ENCODE measurements around the gene RAPGEF2.

DNA sequence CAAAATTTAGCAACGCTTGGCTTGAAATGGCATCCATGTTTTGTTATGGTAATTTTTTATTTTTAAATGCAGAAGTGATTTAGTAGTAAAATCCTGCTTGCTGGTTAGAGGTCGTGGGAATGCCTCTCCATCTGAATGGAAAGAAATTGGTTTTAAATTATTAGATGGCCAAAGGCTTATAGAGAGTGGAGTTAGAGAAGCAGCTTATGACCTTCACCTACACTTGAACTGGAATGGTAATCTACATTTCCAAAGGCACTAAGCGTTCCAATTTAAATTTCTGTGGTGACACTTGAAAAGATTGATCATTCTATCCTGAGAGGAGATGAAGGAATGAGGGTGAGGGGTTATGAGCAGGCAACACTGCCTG lies 280.7 kb downstream of the RAPGEF2 start:
- TF ChIP-seq, protein P1, sequence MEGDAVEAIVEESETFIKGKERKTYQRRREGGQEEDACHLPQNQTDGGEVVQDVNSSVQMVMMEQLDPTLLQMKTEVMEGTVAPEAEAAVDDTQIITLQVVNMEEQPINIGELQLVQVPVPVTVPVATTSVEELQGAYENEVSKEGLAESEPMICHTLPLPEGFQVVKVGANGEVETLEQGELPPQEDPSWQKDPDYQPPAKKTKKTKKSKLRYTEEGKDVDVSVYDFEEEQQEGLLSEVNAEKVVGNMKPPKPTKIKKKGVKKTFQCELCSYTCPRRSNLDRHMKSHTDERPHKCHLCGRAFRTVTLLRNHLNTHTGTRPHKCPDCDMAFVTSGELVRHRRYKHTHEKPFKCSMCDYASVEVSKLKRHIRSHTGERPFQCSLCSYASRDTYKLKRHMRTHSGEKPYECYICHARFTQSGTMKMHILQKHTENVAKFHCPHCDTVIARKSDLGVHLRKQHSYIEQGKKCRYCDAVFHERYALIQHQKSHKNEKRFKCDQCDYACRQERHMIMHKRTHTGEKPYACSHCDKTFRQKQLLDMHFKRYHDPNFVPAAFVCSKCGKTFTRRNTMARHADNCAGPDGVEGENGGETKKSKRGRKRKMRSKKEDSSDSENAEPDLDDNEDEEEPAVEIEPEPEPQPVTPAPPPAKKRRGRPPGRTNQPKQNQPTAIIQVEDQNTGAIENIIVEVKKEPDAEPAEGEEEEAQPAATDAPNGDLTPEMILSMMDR (conservative IDR thresholded peaks at IDR 0.05; ENCODE audit: low read depth, low read length), result no peak
- TF ChIP-seq EZH2phosphoT487 (IDR thresholded peaks at IDR 0.05; ENCODE audit: borderline replicate concordance, low read length), result no peak
- TF ChIP-seq EZH2 (IDR thresholded peaks at IDR 0.05; ENCODE audit: low read length, unreplicated experiment), result no peak
